Neuronal stem cell (in vitro differentiated cells): Measurements from ENCODE around the gene COPS9.

Experiments
- DNase-seq: peaks from one replicate; pipeline ENCODE4 v3.0.0-alpha.2; 2013; ENCODE audit warnings: low spot score
- H2AFZ ChIP-seq: one replicate; pipeline ENCODE4 v1.6.1; 2013; ENCODE audit warnings: mild to moderate bottlenecking, low read length, inconsistent platforms
- H2AK5ac ChIP-seq: 2 replicates; pipeline ENCODE4 v1.6.1; 2013; ENCODE audit warnings: low read depth, mild to moderate bottlenecking, inconsistent platforms, low read length, moderate library complexity, mixed read lengths
- H2BK120ac ChIP-seq: 2 replicates; pipeline ENCODE4 v1.6.1; 2013; ENCODE audit warnings: low read depth, mild to moderate bottlenecking, inconsistent platforms, low read length, moderate library complexity, mixed read lengths
- H2BK12ac ChIP-seq: one replicate; pipeline ENCODE4 v1.6.1; 2013; ENCODE audit warnings: low read length, inconsistent platforms
- H2BK15ac ChIP-seq: 2 replicates; pipeline ENCODE4 v1.6.1; 2013; ENCODE audit warnings: mild to moderate bottlenecking, low read length, inconsistent platforms, mixed read lengths
- H2BK5ac ChIP-seq: one replicate; pipeline ENCODE4 v1.6.1; 2013; ENCODE audit warnings: inconsistent platforms, mild to moderate bottlenecking, low read length, moderate library complexity
- H3K14ac ChIP-seq: one replicate; pipeline ENCODE4 v1.6.1; 2013; ENCODE audit warnings: low read length, inconsistent platforms
- H3K18ac ChIP-seq: 2 replicates; pipeline ENCODE4 v1.6.1; 2013; ENCODE audit warnings: low read length, inconsistent platforms
- H3K23ac ChIP-seq: 2 replicates; pipeline ENCODE4 v1.6.1; 2013; ENCODE audit warnings: low read depth, mild to moderate bottlenecking, mixed read lengths, low read length, inconsistent platforms; ENCODE audit not compliant: poor library complexity
- H3K27ac ChIP-seq: replicated peaks from 3 replicates; pipeline ENCODE4 v1.5.1; 2013; ENCODE audit warnings: low read length, inconsistent platforms
- H3K27me3 ChIP-seq, 3 experiments: 2 replicates each; pipeline ENCODE4 v1.6.1; 2013; ENCODE audit warnings: low read length in 3 of 3, mild to moderate bottlenecking in 2 of 3, inconsistent platforms in 1 of 3, low read depth in 1 of 3, mixed read lengths in 1 of 3, moderate library complexity in 1 of 3; ENCODE audit not compliant: control insufficient read depth in 3 of 3, insufficient read depth in 3 of 3
- H3K36me3 ChIP-seq, 2 donors: replicated peaks in 1 of 2; 2 replicates each; pipeline ENCODE4 v1.6.1; 2013; ENCODE audit warnings: low read length in 2 of 2; ENCODE audit not compliant: control insufficient read depth in 2 of 2, insufficient read depth in 2 of 2
- H3K4ac ChIP-seq: 2 replicates; pipeline ENCODE4 v1.6.1; 2013; ENCODE audit warnings: inconsistent platforms, mild to moderate bottlenecking, low read length, moderate library complexity
- H3K4me1 ChIP-seq, 2 donors: 1 replicate in 1 of 2; 2 replicates in 1 of 2; pipeline ENCODE4 v1.6.1; 2013; ENCODE audit warnings: low read length in 2 of 2, low read depth in 1 of 2; ENCODE audit not compliant: control insufficient read depth in 2 of 2, insufficient read depth in 1 of 2
- H3K4me2 ChIP-seq: one replicate; pipeline ENCODE4 v1.6.1; 2013; ENCODE audit warnings: mild to moderate bottlenecking, low read length, inconsistent platforms; ENCODE audit not compliant: insufficient read depth, poor library complexity, severe bottlenecking
- H3K4me3 ChIP-seq, 2 donors: 2 replicates each; pipeline ENCODE4 v1.5.1; 2013; ENCODE audit warnings: low read length in 2 of 2, mild to moderate bottlenecking in 2 of 2, inconsistent platforms in 1 of 2, moderate library complexity in 1 of 2
- H3K79me1 ChIP-seq: one replicate; pipeline ENCODE4 v1.6.1; 2013; ENCODE audit warnings: low read depth, mild to moderate bottlenecking, inconsistent platforms, low read length, moderate library complexity
- H3K9ac ChIP-seq: one replicate; pipeline ENCODE4 v1.6.1; 2013; ENCODE audit warnings: mild to moderate bottlenecking, low read depth, low read length, inconsistent platforms; ENCODE audit not compliant: poor library complexity
- H3K9me3 ChIP-seq, 2 donors: replicated peaks in 1 of 2; 2 replicates each; pipeline versions ENCODE3 to v1.6.1; 2013; ENCODE audit warnings: low read length in 2 of 2, mild to moderate bottlenecking in 2 of 2, inconsistent platforms in 1 of 2, low read depth in 1 of 2, mixed read lengths in 1 of 2, moderate library complexity in 1 of 2; ENCODE audit not compliant: control insufficient read depth in 2 of 2, insufficient read depth in 1 of 2
- H4K8ac ChIP-seq: one replicate; pipeline ENCODE4 v1.6.1; 2013; ENCODE audit warnings: low read depth, mild to moderate bottlenecking, inconsistent platforms, low read length, moderate library complexity
- H4K91ac ChIP-seq: one replicate; pipeline ENCODE4 v1.6.1; 2013; ENCODE audit warnings: low read length, low read depth, mild to moderate bottlenecking, inconsistent platforms; ENCODE audit not compliant: poor library complexity
- WGBS, 2 donors: extraction: QIAGEN DNeasy Blood & Tissue Kit; methylation state at CpG; one replicate each; pipeline ENCODE4 v1.1.7; 2013; ENCODE audit warnings: missing lambda C conversion rate in 2 of 2, mixed read lengths in 1 of 2; ENCODE audit not compliant: insufficient read length in 2 of 2, insufficient replicate concordance in 1 of 2; ENCODE audit errors: extremely low coverage in 2 of 2; 5-methylcytosine and 5-hydroxymethylcytosine counted together

Gene COPS9

DNA sequence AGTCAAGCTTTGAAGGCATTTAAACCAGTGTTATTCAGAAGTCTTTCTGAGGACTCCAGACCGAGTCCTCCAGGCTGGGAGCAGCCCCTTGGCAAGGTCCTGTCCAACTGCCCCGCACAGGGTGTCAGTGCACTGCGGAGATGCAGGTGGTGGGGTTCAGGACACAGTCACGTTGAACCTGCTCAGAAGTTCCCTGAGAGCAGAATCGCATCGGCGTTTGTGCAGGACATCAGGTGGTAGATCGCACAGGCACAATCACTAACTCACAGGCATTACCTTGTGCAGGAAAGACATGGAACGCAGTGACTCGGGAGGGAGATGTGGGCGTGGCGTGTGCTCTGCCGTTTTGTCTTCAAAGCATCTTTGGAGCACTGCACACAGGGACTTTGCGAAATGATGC, 10.4 kb downstream of the COPS9 start:
- Histone ChIP-seq H3K36me3 (peaks cover 31 to 45% of the 10 kb centered on the region in 2 donors), H3K9me3 (no peaks in the 10 kb centered on the region), H2BK5ac (no peak overlapping the region), H2BK120ac (no peak overlapping the region), H2BK15ac (no peak overlapping the region), H3K4ac (no peak overlapping the region), H2BK12ac (no peak overlapping the region), H3K9ac (no peak overlapping the region), H3K79me1 (no peaks in the 10 kb centered on the region), H3K18ac (no peak overlapping the region), H3K4me1 (no peaks in the 10 kb centered on the region), H3K14ac (no peak overlapping the region), H3K27ac (no peak overlapping the region), H2AK5ac (no peak overlapping the region), H3K4me3 (peak overlapping the region in 1 of 2 donors; percentile 32), H3K4me2 (no peak overlapping the region), H4K8ac (no peak overlapping the region), H2AFZ (no peak overlapping the region), H4K91ac (no peak overlapping the region), H3K27me3 (no peaks in the 10 kb centered on the region), H3K23ac (no peak overlapping the region)
- DNase-seq = no peak
- no CpG with 5 or more reads among the region's 14 CpGs for WGBS, 2 donors

DNA sequence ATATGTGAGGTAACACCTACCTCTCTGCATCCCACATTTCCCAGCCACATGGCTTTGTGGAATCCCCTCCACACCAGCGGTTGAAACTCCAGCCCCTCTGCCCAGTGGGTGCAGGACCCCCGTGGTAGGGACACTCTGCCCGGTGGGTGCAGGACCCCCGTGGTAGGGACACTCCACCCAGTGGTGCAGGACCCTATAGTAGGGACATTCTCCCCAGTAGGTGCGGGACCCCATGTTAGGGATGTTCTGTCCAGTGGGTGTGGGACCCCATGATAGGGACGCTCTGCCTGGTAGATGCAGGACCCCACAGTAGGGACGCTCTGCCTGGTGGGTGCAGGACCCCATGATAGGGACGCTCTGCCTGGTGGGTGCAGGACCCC, 11.5 kb downstream of the COPS9 start:
- H2AK5ac ChIP-seq = no peak overlapping the region
- no peak overlapping the region for H3K18ac ChIP-seq
- H3K14ac ChIP-seq = no peak overlapping the region
- no peaks in the 10 kb centered on the region for H3K27me3 ChIP-seq
- peak overlapping the region; percentile 41 for H2BK12ac ChIP-seq
- H3K4ac ChIP-seq = no peak overlapping the region
- no peak overlapping the region for H2BK120ac ChIP-seq
- H3K4me1 ChIP-seq = no peaks in the 10 kb centered on the region
- no peak for DNase-seq
- no peak overlapping the region for H2AFZ ChIP-seq
- H3K9ac ChIP-seq = no peak overlapping the region
- H2BK5ac ChIP-seq = peak overlapping the region; percentile 39
- no peak overlapping the region for H3K27ac ChIP-seq
- no peak overlapping the region for H2BK15ac ChIP-seq
- H3K23ac ChIP-seq = no peak overlapping the region
- no peak overlapping the region for H4K8ac ChIP-seq
- H4K91ac ChIP-seq = peak overlapping the region; percentile 92
- no CpG with 5 or more reads among the region's 8 CpGs for WGBS, 2 donors
- no peaks in the 10 kb centered on the region for H3K79me1 ChIP-seq
- no peaks in the 10 kb centered on the region for H3K9me3 ChIP-seq
- H3K36me3 ChIP-seq = peaks cover 20 to 34% of the 10 kb centered on the region in 2 donors
- H3K4me2 ChIP-seq = no peak overlapping the region
- no peak overlapping the region for H3K4me3 ChIP-seq

DNA sequence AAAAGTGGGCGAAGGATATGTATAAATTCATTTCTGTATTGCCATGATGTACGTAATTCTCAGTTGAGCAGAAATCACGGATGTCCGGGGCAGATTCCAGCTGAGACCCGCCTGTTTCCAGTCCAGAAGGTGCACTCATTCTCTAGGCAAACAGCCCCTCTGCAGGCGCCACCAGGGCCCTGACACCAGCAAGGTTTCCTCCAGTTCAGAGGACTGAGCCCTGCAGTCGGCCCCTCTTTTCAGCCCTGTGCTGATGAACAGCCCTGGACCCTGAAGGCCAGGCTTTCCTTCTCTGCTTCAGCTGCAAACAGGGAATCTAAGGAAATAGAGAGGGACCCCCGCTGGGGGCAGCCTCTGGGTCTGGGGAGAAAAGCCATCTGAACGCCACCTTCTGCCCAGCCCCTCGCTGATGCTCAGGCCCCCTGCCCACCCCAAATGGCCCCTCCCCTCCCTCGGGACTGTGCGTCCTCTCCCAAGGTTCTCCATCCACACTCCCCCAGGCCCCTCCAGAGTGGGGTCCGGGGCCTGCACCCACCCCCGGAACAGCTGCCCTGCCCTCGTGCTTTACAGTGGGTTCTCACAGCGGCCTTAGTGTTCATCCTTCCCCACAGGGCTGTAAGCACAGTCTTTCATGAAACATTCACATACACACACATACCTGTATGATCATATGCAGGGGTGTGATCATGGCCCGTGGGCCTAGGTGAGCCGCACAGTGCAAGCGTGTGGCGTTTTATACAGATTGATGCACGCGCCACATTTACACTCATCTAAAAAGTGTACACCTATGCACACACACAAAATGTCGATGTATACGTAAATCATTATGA, 12.1 kb downstream of the COPS9 start:
- Histone ChIP-seq H2AFZ (no peak overlapping the region), H2AK5ac (no peak overlapping the region), H3K4me1 (no peaks in the 10 kb centered on the region), H3K79me1 (no peaks in the 10 kb centered on the region), H3K18ac (no peak overlapping the region), H4K8ac (no peak overlapping the region), H2BK5ac (no peak overlapping the region), H3K27me3 (no peaks in the 10 kb centered on the region), H3K4me3 (no peak overlapping the region), H2BK15ac (no peak overlapping the region), H3K14ac (no peak overlapping the region), H3K23ac (no peak overlapping the region), H3K9ac (no peak overlapping the region), H2BK12ac (no peak overlapping the region), H3K27ac (no peak overlapping the region), H3K4ac (no peak overlapping the region), H3K36me3 (peaks cover 17 to 29% of the 10 kb centered on the region in 2 donors), H3K4me2 (no peak overlapping the region), H2BK120ac (no peak overlapping the region), H3K9me3 (no peaks in the 10 kb centered on the region), H4K91ac (no peak overlapping the region)
- DNase-seq = no peak
- no CpG with 5 or more reads among the region's 24 CpGs for WGBS, 2 donors

DNA sequence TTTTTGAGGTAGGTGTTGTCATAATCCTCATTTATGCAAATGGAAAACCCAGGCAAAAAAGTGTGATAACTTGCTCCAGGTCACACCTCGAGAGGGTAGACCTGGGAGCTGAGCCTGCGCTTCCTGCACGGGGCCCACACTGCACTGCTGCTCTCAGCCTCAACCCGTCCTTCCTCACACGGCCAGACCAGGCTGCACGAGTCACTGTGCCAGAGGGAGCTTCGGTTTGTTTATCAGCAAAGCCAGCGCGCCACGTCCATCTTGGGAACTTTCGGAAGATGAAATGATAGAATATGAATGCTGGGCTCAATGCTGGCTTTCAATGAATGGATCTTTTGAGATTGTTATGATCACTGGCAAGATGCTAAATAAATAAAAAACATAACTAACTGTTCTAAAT, 14.4 kb downstream of the COPS9 start:
- no peak overlapping the region for H4K91ac ChIP-seq
- no peak overlapping the region for H2BK12ac ChIP-seq
- H3K14ac ChIP-seq = no peak overlapping the region
- H2AFZ ChIP-seq = no peak overlapping the region
- no peak overlapping the region for H3K23ac ChIP-seq
- H3K4ac ChIP-seq = no peak overlapping the region
- H2BK5ac ChIP-seq = no peak overlapping the region
- no peak overlapping the region for H2BK120ac ChIP-seq
- H2AK5ac ChIP-seq = peak overlapping the region; percentile 81
- no peaks in the 10 kb centered on the region for H3K4me1 ChIP-seq
- no peak overlapping the region for H3K4me2 ChIP-seq
- no peak overlapping the region for H3K27ac ChIP-seq
- H3K9ac ChIP-seq = peak overlapping the region; percentile 57
- no peak overlapping the region for H4K8ac ChIP-seq
- H3K9me3 ChIP-seq = no peaks in the 10 kb centered on the region
- H2BK15ac ChIP-seq = no peak overlapping the region
- no peaks in the 10 kb centered on the region for H3K79me1 ChIP-seq
- peaks cover 5 to 8% of the 10 kb centered on the region in 2 donors for H3K36me3 ChIP-seq
- H3K27me3 ChIP-seq = no peaks in the 10 kb centered on the region
- H3K18ac ChIP-seq = no peak overlapping the region
- H3K4me3 ChIP-seq = no peak overlapping the region
- WGBS, 2 donors = no CpG with 5 or more reads among the region's 11 CpGs
- no peak for DNase-seq
